ENCODE results near the gene VPS13D.
A peak's percentile ranks its signal among the peaks of the same experiment; 100 is the strongest.
"Not testable (repeated sequence)": the region's sequence is repeated elsewhere in the genome, so short reads cannot be mapped to it uniquely, and the experiment has no call there.

The VPS13D gene

GRCh38 chr1:12371053-12371452 lies 141.2 kb downstream of the VPS13D start:
- DNase-seq = no peak

- no peak for DNase-seq
These were observed 142.3 kb downstream of the VPS13D start for GRCh38 chr1:12372180-12372579.

- no peak for DNase-seq
These were observed 142.9 kb downstream of the VPS13D start for GRCh38 chr1:12372761-12373160.

- DNase-seq = no peak
These were observed 145.5 kb downstream of the VPS13D start for GRCh38 chr1:12375133-12375829.

GRCh38 chr1:12376236-12377045 lies 146.6 kb downstream of the VPS13D start:
- no peak for DNase-seq

- DNase-seq = no peak
These were observed 150.8 kb downstream of the VPS13D start for GRCh38 chr1:12380326-12381249.

- no peak for DNase-seq
These were observed 153.2 kb downstream of the VPS13D start for GRCh38 chr1:12383001-12383400.

- DNase-seq = peak; percentile 41
These were observed 154.0 kb downstream of the VPS13D start for GRCh38 chr1:12383786-12384185.

GRCh38 chr1:12384836-12385456 lies 155.1 kb downstream of the VPS13D start:
- no peak for DNase-seq

GRCh38 chr1:12386130-12386529 lies 156.3 kb downstream of the VPS13D start:
- no peak for DNase-seq

GRCh38 chr1:12387641-12388040 lies 157.8 kb downstream of the VPS13D start:
- DNase-seq = peak; percentile 15

- DNase-seq = not testable (repeated sequence)
These were observed 160.5 kb downstream of the VPS13D start for GRCh38 chr1:12390296-12390695.

GRCh38 chr1:12397462-12398450 lies 167.9 kb downstream of the VPS13D start:
- no peak for DNase-seq

GRCh38 chr1:12398479-12398878 lies 168.6 kb downstream of the VPS13D start:
- DNase-seq = no peak

GRCh38 chr1:12400027-12400693 lies 170.3 kb downstream of the VPS13D start:
- DNase-seq = no peak

GRCh38 chr1:12402159-12402673 lies 172.4 kb downstream of the VPS13D start:
- DNase-seq = no peak

- DNase-seq = no peak
These were observed 173.0 kb downstream of the VPS13D start for GRCh38 chr1:12402842-12403241.

- no peak for DNase-seq
These were observed 175.1 kb downstream of the VPS13D start for GRCh38 chr1:12404918-12405317.

GRCh38 chr1:12405325-12406210 lies 175.7 kb downstream of the VPS13D start:
- DNase-seq = peak; percentile 60

All from fibroblast of skin of back (primary cell).